ENCODE results near the gene IMP4.

Gene IMP4

DNA sequence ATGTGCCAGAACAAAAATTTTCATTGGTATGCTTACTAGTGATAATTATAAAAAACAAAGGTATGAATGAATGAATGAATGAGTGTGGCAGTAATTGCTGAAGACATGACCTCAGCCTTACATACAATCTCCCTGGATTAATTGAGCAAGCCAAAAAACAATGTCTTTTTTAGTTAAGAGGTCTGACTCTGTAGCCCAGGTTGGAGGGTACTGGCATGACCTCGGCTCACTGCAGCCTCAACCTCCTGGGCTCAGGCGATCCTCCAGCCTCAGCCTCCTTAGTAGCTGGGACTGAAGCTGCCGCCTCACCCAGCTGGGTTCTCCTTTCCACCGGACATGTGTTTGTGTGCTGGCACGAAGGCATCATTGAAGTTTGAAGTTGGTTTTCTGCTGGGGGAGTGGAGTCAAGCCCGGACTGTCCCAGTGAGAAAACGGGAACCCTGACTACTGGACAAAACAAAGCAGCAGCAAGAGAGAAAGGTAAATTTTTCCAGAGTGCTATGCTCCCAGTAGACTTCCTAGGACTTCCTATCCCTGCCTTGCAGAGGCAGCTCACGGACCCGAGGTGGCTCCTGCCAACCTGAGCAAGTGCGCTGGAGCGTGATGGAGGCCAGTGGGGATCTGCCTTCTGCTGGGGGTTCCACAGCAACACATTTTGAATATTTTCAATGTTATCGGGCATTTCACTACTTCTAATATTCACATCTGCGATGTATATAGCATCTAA lies 6.4 kb upstream of the IMP4 start:
- FAIRE-seq, result no peak
- no peak for DNase-seq (ENCODE audit: low spot score)

DNA sequence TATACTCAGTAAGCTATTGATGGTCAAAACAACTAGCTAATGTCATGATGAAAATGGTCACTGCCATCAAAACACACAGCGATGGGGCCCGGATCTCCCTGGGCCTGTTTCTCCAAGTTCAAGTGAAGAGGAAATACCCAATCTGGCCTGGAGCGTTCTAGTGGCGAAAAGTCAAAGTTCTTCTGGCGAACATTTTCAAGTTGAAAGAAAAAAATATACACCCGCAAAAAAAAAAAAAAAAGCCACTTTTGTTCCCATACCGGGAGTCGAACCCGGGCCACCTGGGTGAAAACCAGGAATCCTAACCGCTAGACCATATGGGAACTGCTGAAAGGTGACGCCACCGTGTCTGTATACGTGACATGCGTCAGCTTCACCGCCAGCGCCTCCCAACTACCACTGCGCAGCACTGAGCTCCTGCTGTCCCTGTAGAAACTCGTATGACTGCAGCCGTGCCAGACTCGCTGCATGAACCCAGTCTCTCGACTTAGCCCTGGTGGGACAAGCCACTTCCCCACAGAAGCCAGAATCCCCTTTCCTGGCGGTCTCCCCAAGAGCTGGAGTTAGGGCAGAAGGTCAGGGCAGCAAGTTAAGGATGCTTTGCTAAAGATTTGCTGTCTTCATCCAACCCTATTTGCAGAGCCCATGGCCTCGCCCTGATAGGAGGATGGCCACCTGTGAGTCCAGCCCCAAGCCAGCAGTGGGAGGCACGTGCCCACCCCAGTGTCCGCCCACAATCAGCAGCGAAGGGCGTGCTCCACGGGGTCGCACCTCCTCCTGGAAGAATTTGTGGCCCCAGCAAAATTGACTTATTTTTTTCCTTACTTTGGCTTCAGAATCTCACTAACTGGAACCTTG lies 5.6 kb upstream of the IMP4 start:
- FAIRE-seq, result no peak
- DNase-seq (ENCODE audit: low spot score), result peak; percentile 82

DNA sequence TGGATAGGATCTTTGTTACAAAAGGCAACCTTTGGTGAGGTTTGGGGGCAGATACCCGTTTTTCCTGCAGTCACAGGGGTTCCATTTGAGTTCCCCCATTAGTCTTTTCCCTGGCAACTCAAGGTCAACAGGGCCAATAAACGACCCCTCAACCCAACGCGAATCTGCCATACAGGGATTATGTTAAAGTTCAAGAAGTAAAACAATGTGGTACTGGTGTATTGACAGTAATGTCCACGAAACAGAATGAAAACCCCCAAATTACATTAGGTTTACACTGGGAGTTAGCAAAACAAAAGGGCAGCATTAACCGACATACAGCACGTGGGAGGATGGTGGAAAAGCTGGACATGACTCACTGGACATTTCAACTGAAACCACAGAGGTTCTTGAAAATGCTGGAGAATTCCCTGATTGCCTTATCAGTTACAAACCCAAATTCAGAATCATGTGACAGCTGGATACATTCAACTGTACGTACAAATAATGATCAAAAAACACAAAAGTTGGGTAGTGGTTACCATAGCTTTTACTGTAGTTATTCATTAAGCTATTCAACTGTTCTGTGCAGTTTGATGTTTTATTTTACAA lies 4.9 kb upstream of the IMP4 start:
- no peak for FAIRE-seq
- no peak for DNase-seq (ENCODE audit: low spot score)

DNA sequence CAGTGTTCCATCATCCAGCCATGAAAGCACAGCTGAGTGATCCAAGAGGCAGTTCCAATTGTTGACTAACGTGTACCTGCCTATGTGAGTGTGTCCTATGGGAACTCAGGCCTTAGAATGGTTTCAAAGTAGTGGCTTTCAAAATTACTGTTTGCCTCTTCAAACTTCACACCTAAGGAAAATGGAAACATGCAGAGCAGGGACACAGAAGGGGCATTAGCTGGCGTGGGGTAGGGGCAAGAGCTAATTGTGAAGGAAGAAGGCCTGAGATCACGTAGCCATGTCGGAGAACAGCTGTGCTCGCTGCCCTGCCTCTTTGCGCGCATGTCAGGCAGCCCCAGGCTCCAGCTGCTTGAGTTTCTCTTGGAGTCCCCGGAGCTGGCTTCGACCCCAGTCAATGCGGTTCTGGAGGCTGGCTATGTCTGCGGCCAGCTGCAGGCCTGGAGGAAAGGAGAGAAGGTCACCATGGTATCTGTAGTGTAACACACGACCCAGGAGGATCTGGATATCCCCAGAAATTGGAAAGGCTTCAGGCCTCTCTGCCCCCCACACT lies 3.8 kb upstream of the IMP4 start:
- FAIRE-seq (no peak), DNase-seq (ENCODE audit: low spot score) (no peak)

DNA sequence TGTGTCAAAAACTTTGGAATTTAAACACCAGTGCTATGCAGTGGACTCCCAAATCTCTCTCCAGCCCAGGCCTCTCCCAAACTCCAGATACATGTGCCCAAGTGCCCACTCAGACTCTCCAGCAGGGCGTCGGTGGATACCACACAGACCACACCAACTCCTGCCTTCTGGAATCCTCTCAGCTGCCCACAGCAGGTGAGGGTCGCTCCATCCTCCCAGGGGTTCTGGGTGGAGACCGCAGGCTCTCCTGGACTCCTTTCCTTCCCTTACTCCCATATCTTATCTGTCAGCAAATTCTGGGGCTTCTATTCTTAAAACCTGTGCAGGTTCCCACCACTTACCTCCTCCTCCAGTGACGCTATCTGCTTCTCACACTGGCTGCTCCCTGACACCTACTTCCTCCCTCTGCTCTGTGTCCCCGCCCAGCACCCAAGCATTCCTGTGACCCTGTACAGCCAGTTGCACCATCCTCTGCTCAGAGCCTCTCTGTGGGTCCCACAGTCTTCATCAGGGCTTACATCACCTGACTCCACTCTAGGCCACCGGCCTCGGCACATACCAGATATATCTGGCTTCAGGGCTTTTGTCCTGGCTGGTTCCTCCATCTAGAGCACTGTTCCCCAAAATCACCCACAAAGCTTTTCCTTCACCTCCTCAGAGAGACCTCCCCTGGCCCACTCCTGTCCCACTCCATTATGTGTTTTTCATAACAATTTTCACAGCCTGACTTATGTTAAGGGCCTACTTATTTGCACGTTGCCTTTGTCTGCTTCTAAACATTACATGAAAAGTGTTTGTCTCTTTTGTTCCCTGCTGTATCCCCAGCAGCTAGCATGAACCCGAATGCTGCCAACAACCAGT lies 2.6 kb upstream of the IMP4 start:
- FAIRE-seq (no peak), DNase-seq (ENCODE audit: low spot score) (no peak)

DNA sequence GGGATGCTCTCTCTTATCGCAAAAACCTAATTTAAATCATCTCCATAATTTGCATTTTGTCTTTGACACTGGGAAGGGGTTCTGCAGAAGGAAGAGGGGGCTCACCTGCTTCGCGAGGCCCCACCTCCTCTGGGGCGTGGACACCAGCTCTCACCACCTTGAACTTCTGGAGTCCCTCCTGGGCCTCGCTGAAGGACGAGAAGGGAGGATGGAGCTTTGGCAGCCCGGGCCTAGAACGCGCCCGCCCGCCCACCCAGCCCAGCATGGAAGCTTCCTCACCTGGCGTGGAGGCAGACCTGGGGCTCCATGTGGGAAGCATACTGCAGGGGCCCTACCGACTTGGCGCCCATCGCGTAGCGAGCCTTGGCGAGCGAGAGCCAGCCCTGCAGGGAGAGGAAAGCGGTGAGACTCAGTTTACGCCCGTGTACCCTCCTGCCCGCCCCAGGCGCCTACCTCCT lies 1.1 kb upstream of the IMP4 start:
- FAIRE-seq, result no peak
- peak; percentile 40 for DNase-seq (ENCODE audit: low spot score)

DNA sequence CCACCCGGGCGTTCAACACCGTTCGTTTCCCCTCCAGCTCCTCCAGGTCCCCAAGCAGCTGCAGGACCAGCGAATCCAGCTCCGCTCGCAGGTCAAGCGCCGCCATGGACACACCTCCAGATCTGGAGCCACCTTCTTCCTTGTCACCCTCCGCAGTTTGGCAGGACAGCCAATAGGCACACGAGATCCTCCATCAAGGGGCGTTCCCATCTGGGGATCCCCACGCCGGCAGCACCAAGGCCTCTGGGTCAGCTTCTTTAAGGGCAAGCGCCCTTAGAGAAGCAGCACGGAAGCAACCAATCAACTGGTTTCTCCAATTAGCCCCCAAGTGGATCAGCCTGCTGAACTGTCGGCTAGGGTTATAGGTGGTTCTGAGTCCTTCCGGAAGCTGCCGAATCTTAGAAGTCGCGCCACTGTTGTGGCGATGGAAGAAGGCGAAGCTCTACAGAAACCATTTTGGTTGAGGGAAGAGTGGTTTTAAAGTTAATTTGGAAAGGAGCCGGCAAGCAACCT lies 621 bp upstream of the IMP4 start:
- DNase-seq (ENCODE audit: low spot score), result peak; percentile 95
- no peak for FAIRE-seq

DNA sequence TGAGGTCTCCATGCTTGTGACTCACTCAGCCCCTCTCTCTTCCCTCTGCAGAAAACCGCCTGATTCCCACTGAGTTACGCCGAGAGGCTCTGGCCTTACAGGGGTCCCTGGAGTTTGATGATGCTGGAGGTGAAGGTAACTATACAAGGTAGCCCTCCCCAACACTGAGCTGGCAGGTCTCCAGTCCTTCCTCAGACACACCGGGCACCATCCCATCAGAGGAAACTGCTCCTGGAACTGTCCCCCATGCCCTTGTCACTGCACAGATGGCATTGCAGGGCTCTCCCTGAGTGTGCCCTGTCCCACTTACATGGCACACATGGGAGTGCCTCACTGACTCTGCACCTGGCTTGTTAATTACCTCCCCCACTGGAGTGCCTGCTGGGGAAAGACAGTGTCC lies 1.9 kb downstream of the IMP4 start:
- no peak for DNase-seq (ENCODE audit: low spot score)
- FAIRE-seq, result no peak

DNA sequence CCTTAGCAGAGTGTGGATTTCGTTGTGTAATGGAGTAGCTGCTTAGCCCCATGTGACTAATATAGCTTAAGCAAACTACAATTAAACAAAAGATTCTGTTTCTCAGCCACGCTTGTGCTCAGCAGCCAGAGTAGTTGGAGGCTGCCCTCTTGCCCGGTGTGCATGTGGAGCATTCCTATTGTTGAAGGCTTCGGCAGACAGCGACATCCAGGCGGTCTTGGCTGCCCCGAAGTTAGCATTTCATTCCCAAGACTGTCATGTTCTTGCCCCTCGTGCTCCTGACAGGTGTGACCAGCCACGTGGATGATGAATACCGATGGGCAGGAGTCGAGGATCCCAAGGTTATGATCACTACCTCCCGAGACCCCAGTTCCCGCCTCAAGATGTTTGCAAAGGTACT lies 2.4 kb downstream of the IMP4 start:
- FAIRE-seq, result no peak
- DNase-seq (ENCODE audit: low spot score), result no peak

DNA sequence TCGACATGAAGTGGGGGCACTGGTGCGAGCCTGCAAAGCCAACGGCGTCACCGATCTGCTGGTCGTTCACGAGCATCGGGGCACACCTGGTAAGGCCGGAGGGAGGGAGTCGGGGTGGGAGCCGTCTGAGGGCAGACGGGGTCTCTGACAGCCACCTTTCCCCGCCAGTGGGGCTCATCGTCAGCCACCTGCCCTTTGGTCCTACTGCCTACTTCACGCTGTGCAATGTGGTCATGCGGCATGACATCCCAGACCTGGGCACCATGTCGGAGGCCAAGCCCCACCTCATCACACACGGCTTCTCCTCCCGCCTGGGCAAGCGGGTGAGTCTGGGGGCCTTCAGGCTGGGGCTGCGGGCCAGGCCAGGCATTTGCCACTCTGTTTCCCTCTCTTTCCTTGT lies 2.9 kb downstream of the IMP4 start:
- DNase-seq (ENCODE audit: low spot score) (no peak), FAIRE-seq (no peak)

DNA sequence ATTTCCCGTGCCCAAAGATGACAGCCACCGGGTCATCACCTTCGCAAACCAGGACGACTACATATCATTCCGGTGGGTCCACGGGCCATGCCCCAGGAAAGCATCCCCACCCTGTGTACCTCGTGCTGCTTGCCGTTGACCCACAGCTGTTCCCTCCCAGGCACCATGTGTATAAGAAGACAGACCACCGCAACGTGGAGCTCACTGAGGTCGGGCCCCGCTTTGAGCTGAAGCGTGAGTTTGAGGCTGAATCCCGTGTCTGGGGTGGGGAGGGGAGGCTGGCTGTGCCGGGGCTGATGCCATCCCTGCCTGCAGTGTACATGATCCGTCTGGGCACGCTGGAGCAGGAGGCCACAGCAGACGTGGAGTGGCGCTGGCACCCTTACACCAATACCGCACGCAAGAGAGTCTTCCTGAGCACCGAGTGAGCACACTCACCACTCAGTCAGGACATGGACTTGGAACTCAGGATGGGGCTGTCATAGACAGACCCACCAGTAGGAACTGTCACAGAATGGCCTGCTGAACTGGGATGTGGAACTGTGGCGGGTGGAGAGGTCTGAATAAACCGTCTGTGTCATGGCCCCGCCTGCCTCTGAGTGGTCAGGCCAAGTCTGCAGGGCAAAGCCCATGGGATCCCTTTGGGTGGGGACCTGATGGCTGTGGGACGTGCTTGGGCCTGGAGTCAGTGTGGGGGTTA lies 3.5 kb downstream of the IMP4 start:
- FAIRE-seq (no peak), DNase-seq (ENCODE audit: low spot score) (no peak)

DNA sequence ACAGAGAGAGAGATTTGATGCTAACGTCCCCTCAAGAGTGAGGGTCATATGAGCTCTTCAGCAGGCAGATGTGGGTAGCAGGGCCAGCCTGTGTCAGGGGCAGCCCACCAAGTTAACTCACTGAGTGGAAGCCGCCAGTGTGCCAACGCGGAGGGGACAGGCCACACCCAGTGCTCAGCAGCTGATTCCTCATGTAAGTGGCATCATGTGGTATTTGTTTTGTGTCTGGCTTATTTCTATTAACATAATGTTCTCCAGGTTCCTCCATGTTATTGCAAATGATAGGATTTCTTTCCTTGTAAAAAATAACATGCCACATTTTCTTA lies 4.0 kb downstream of the IMP4 start:
- FAIRE-seq, result no peak
- no peak for DNase-seq (ENCODE audit: low spot score)

DNA sequence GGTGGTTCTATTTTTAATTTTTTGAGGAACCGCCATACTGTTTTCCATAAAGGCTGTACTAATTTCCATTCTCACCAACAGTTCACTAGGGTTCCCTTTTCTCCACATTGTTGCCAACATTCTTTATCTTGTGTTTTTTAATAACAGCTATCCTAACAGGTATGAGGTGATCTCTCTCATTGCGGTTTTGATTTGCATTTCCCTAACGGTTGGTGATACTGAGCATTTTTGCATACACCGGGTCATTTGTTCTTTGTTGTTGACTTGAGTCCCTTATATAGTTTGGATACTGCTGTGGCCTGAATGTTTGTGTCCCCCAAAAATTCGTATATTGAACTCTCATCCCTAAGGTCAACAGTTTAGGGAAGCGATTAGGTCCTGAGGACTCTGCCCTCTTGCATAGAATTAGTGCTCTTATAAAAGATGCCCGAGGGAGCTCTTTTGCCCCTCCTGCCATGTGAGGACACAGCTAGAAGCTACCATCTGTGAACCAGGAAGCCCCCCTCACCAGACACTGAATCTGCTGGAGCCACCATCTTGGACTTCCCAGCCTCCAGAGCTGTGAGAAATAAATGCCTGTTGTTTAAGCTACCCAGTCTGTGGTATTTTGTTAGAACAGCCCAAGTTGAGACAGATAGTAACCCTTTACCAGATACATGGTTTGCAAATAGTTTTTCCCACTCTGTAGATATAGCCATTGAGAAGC lies 4.7 kb downstream of the IMP4 start:
- DNase-seq (ENCODE audit: low spot score) (no peak), FAIRE-seq (no peak)

DNA sequence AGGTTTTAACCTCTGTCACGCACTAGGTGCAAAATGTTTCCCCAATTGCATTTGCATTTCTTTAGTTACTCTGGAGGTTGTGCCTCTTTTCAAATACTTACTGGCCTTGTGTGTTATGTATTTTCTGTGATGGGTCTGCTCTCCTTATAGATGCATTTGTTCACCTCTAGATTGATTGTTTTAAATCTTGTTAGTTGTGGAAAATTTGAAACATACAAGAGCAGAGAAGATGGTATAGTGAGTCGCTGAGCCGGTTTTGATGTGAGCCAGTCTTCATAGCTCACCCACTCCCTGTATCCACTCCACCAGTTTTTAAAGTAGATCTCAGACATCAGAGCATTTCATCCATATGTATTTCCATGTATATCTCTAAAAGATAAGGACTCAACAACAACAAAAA lies 6.5 kb downstream of the IMP4 start:
- DNase-seq (ENCODE audit: low spot score), result no peak
- no peak for FAIRE-seq

DNA sequence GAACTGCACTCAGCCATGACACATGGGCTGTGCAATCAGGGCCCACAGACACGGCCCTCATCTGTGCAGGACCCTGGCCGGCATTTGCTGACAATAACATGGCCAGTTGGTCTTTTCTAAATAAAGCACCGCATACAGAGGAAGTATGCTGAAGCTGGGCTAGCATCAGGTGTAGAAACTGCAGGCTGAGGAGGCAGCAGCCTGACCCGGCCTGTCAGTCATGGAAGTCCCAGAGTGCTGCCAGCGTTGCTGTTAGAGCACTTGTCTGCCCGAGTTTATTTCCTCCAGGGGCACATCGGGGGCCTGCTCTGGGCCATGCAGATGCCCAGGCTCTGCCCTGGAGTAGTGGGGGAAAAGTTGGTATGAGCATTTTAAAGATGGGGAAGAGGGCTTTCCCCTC lies 9.0 kb downstream of the IMP4 start:
- DNase-seq (ENCODE audit: low spot score) (no peak), FAIRE-seq (no peak)

DNA sequence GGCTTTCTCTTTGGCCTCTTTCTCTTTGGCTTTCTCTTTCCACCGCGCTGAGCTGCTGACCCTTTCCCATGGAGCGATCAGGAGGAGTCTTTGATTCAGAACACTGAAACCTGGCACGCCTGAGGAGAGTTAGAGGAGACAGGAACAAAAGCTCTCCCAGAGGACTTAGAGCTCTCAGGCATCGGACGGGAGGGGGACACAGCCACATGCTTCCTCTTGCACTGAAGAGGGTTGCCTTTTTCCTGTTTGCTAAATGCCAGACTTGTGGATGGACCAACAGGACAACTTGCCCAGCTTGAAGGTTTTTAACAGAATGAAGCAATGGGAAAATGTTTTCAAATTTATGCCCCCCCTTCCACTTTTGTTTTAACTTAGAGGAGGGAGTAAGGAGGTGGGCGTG lies 9.5 kb downstream of the IMP4 start:
- no peak for FAIRE-seq
- no peak for DNase-seq (ENCODE audit: low spot score)

DNA sequence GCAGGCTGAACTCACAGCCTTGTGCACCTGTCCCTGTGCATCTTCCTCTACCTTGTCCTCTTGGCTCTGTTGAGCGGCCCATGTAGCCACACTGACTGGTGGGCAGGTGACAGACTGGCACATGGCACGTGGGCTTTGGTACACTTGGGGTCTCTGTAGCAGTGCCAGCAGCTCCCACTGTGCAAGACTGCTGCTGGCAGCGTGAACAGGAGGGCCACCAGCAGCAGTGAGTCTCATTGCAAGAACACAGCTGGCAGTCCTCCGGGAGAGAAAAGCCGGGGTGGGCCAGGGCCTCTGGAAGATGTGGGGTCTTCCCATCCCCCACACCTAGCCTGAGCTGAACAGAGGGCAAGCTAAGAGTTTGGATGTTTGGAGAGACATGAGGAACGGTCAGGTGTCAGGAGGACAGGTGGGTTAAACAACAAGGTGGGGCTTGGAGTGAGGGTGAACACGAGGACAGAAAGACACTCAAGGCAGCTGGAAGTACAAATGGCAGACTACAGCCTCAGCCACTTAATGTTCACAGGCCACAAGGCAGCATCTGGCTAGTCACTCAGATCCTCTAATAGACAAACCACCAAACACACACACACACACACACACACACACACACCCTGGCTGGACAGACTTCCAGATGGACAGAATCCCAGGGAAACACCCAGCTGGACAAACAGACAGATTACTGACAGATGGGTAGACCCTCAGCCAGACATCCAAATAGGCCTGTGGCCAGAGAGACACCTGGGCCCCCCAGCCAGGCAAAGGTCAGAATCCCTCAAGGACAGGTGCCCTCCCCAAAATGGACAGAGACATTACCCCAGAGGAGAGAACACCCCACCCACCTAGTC lies 10.8 kb downstream of the IMP4 start:
- DNase-seq (ENCODE audit: low spot score) (no peak), FAIRE-seq (no peak)

DNA sequence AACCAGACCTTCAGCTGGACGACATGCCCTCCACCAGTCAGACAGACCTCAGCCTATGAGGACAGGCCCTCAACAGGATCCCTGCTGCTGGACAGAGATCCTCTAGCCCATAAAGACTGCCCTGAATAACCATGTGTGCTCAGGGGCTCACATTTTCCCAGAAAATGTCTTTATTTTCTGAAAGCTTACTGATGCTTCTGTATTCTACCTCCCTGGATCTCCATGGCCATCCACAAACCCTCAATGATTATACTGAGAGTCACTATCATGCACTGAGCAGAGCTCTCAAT lies 11.4 kb downstream of the IMP4 start:
- DNase-seq (ENCODE audit: low spot score) (no peak), FAIRE-seq (no peak)

DNA sequence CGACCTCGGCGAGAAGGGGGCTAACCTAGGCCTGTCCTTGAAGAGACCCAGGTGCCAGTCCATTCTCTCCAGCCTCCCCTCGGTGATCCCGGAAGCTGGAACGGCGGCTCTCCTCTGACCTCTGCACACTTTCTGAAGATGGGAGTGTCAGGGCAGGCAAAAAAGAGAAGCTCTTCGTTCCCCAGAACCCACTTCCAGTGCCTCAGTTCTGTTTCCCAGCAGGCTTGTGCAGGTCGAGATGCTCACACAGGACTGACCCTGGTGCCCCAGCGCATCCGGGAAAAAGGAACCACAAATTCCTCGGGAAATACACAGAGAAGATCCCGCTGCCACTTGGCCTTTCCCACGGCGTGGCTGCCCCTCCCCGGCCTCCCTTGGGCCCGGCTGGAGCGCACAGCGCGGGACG lies 12.5 kb downstream of the IMP4 start:
- DNase-seq (ENCODE audit: low spot score), result no peak
- no peak for FAIRE-seq
